MM.1S (cell line): ENCODE data around the gene EDAR.

Experiments used
- CTCF ChIP-seq: fragments of 300-600 bp; sonication (generic); IDR thresholded peaks from 2 replicates; pipeline ENCODE4 v1.5.1; 2016; ENCODE audit warnings: antibody characterized with exemption, low read length, mixed read lengths
- EZH2 ChIP-seq: fragments of 300-600 bp; sonication (generic); optimal IDR thresholded peaks from 2 replicates; pipeline ENCODE3; 2017; ENCODE audit warnings: low read depth, mild to moderate bottlenecking, antibody characterized with exemption, low read length, mixed read lengths
- EZH2phosphoT487 ChIP-seq: fragments of 300-600 bp; sonication (generic); IDR thresholded peaks from 2 replicates; pipeline ENCODE4 v1.6.1; 2018; ENCODE audit warnings: antibody characterized with exemption, low read length

GRCh38 chr2:108943751-108944150 lies 45.3 kb downstream of the EDAR start:
- no peak for TF ChIP-seq CTCF
- no peak for TF ChIP-seq EZH2phosphoT487
- no peak for TF ChIP-seq EZH2
